HEK293 (cell line): ENCODE results near the gene VWF.
A peak's percentile ranks its signal among the peaks of the same experiment; 100 is the strongest.

Experiments used
- CTCF ChIA-PET: fragments of 350-600 bp; formaldehyde crosslinking; extraction: SDS; loops from one replicate; lab custom pipeline; 2021; ENCODE audit warnings: antibody characterized with exemption; lab: Yijun Ruan, JAX
- POLR2A ChIA-PET: fragments of 300-600 bp; formaldehyde crosslinking; extraction: SDS; loops from one replicate; lab custom pipeline; 2020; ENCODE audit warnings: antibody characterized with exemption, inconsistent platforms; lab: Yijun Ruan, JAX
- H3K27ac ChIP-seq: fragments of 200-500 bp; sonication (Bioruptor generic); 2 replicates; pipeline ENCODE4 v1.5.1; 2014; ENCODE audit warnings: low read depth, low read length, control low read depth, inconsistent platforms; ENCODE audit errors: extremely low read depth
- H3K36me3 ChIP-seq, 2 experiments: fragments of 200-500 bp in 1 of 2; sonication (Bioruptor generic) in 1 of 2; 1 replicate in 1 of 2; 2 replicates in 1 of 2; pipeline ENCODE4 v1.5.1; 2014 to 2017; ENCODE audit warnings: inconsistent platforms in 2 of 2, low read length in 2 of 2; ENCODE audit not compliant: control insufficient read depth in 2 of 2, insufficient read depth in 1 of 2
- H3K4me1 ChIP-seq: fragments of 200-500 bp; sonication (Bioruptor generic); 2 replicates; pipeline ENCODE4 v1.5.1; 2014; ENCODE audit warnings: mild to moderate bottlenecking, low read length, inconsistent platforms; ENCODE audit not compliant: control insufficient read depth, insufficient read depth
- H3K4me3 ChIP-seq: 2 replicates; pipeline ENCODE4 v1.5.1; 2011; ENCODE audit warnings: low read depth, mild to moderate bottlenecking, control low read depth, low read length, moderate library complexity
- H3K9me3 ChIP-seq: fragments of 200-500 bp; sonication (Bioruptor generic); 2 replicates; pipeline ENCODE4 v1.5.1; 2014; ENCODE audit warnings: low read depth, low read length, inconsistent platforms; ENCODE audit not compliant: control insufficient read depth, insufficient read depth
- ATF2 ChIP-seq: fragments of 450-650 bp; formaldehyde crosslinking; IDR thresholded peaks from 2 replicates; pipeline ENCODE4 v1.5.1; 2016; ENCODE audit warnings: missing biosample characterization, missing genetic modification characterization, low read depth
- FEZF1 ChIP-seq: fragments of 450-650 bp; formaldehyde crosslinking; IDR thresholded peaks from 2 replicates; pipeline ENCODE4 v1.5.1; 2016; ENCODE audit warnings: missing biosample characterization, missing genetic modification characterization
- HOXD13 ChIP-seq: sonication (generic); formaldehyde crosslinking; IDR thresholded peaks from 2 replicates; pipeline ENCODE4 v1.8.0; 2022; ENCODE audit warnings: missing genetic modification reagents, borderline replicate concordance
- MZF1 ChIP-seq: fragments of 450-650 bp; formaldehyde crosslinking; IDR thresholded peaks from 2 replicates; pipeline ENCODE4 v1.5.1; 2017; ENCODE audit warnings: missing biosample characterization, missing genetic modification characterization, borderline replicate concordance
- PATZ1 ChIP-seq: fragments of 450-650 bp; formaldehyde crosslinking; IDR thresholded peaks from 2 replicates; pipeline ENCODE4 v1.5.1; 2016; ENCODE audit warnings: missing biosample characterization, missing genetic modification characterization
- PRDM4 ChIP-seq: fragments of 450-650 bp; formaldehyde crosslinking; IDR thresholded peaks from 2 replicates; pipeline ENCODE4 v1.5.1; 2017; ENCODE audit warnings: missing biosample characterization, missing genetic modification characterization
- RBAK ChIP-seq: fragments of 450-650 bp; formaldehyde crosslinking; IDR thresholded peaks from 2 replicates; pipeline ENCODE4 v1.5.1; 2016; ENCODE audit warnings: missing biosample characterization, missing genetic modification characterization
- SCRT1 ChIP-seq: fragments of 450-650 bp; formaldehyde crosslinking; IDR thresholded peaks from 2 replicates; pipeline ENCODE4 v1.5.1; 2016; ENCODE audit warnings: missing biosample characterization, missing genetic modification characterization, borderline replicate concordance
- SCRT2 ChIP-seq: fragments of 450-650 bp; formaldehyde crosslinking; IDR thresholded peaks from 2 replicates; pipeline ENCODE4 v1.5.1; 2016; ENCODE audit warnings: missing biosample characterization, missing genetic modification characterization
- ZFP69B ChIP-seq: fragments of 450-650 bp; formaldehyde crosslinking; IDR thresholded peaks from 2 replicates; pipeline ENCODE4 v1.5.1; 2016; ENCODE audit warnings: missing biosample characterization, missing genetic modification characterization
- ZNF112 ChIP-seq: fragments of 450-650 bp; formaldehyde crosslinking; IDR thresholded peaks from 2 replicates; pipeline ENCODE4 v1.5.0; 2017; ENCODE audit warnings: missing biosample characterization, missing genetic modification characterization
- ZNF121 ChIP-seq: fragments of 450-650 bp; formaldehyde crosslinking; IDR thresholded peaks from 2 replicates; pipeline ENCODE4 v1.5.1; 2016; ENCODE audit warnings: missing biosample characterization, missing genetic modification characterization
- ZNF133 ChIP-seq: fragments of 450-650 bp; formaldehyde crosslinking; IDR thresholded peaks from 2 replicates; pipeline ENCODE4 v1.5.1; 2016; ENCODE audit warnings: missing biosample characterization, missing genetic modification characterization
- ZNF248 ChIP-seq: fragments of 450-650 bp; formaldehyde crosslinking; IDR thresholded peaks from 2 replicates; pipeline ENCODE4 v1.5.1; 2017; ENCODE audit warnings: missing biosample characterization, missing genetic modification characterization
- ZNF274 ChIP-seq, 2 experiments: fragments of 200-500 bp in 1 of 2; fragments of 450-650 bp in 1 of 2; sonication (Bioruptor generic) in 1 of 2; formaldehyde crosslinking in 1 of 2; IDR thresholded peaks; 2 replicates each; pipeline versions ENCODE4 v1.5.1 to v1.6.1; 2014 to 2016; ENCODE audit warnings: borderline replicate concordance in 1 of 2, inconsistent platforms in 1 of 2, low read length in 1 of 2, missing biosample characterization in 1 of 2, missing genetic modification characterization in 1 of 2
- ZNF366 ChIP-seq: fragments of 450-650 bp; formaldehyde crosslinking; conservative IDR thresholded peaks from 2 replicates; pipeline ENCODE4 v1.5.1; 2016; ENCODE audit warnings: missing biosample characterization, missing genetic modification characterization
- ZNF433 ChIP-seq: fragments of 450-650 bp; formaldehyde crosslinking; IDR thresholded peaks from 2 replicates; pipeline ENCODE4 v1.5.1; 2016; ENCODE audit warnings: missing biosample characterization, missing genetic modification characterization, low read depth
- ZNF510 ChIP-seq: fragments of 450-650 bp; formaldehyde crosslinking; IDR thresholded peaks from 2 replicates; pipeline ENCODE4 v1.5.1; 2018; ENCODE audit warnings: mild to moderate bottlenecking, missing genetic modification characterization, missing biosample characterization; ENCODE audit not compliant: insufficient replicate concordance
- ZNF529 ChIP-seq: fragments of 450-650 bp; formaldehyde crosslinking; IDR thresholded peaks from 2 replicates; pipeline ENCODE4 v1.5.1; 2017; ENCODE audit warnings: missing genetic modification characterization, missing biosample characterization; ENCODE audit not compliant: insufficient replicate concordance
- ZNF558 ChIP-seq: fragments of 450-650 bp; formaldehyde crosslinking; IDR thresholded peaks from 2 replicates; pipeline ENCODE4 v1.5.1; 2016; ENCODE audit warnings: missing biosample characterization, missing genetic modification characterization
- ZNF654 ChIP-seq: fragments of 450-650 bp; formaldehyde crosslinking; IDR thresholded peaks from 2 replicates; pipeline ENCODE4 v1.5.1; 2016; ENCODE audit warnings: low read depth, missing biosample characterization, missing genetic modification characterization
- ZNF658 ChIP-seq: fragments of 450-650 bp; formaldehyde crosslinking; IDR thresholded peaks from 2 replicates; pipeline ENCODE4; 2016; ENCODE audit warnings: missing biosample characterization, missing genetic modification characterization
- ZNF692 ChIP-seq: fragments of 450-650 bp; formaldehyde crosslinking; IDR thresholded peaks from 2 replicates; pipeline ENCODE4 v1.5.1; 2016; ENCODE audit warnings: missing biosample characterization, missing genetic modification characterization
- ZSCAN23 ChIP-seq: fragments of 450-650 bp; formaldehyde crosslinking; IDR thresholded peaks from 2 replicates; pipeline ENCODE4 v1.5.1; 2016; ENCODE audit warnings: missing biosample characterization, missing genetic modification characterization

The VWF gene

GRCh38 chr12:6068227-6068626, 56.2 kb downstream of the VWF start:
- H3K36me3 ChIP-seq = no peaks in the 10 kb centered on the region
- ChIA-PET CTCF (interaction anchor here (0.5 to 6.4 kb wide), 5 partner anchors 16 to 398 kb away, joined by 3 to 68 read pairs (median 3); no protein-coding TSS in a partner anchor), POLR2A (interaction anchor here (0.7 kb wide), 1 partner anchor 20 kb away, joined by 3 read pairs; no protein-coding TSS in a partner anchor)
- no peak for TF ChIP-seq ZNF133
- TF ChIP-seq ZNF433 (tag by site-specific recombination) = no peak
- TF ChIP-seq MZF1 (tag by site-specific recombination) = no peak
- no peak for TF ChIP-seq ZNF274 (IDR thresholded peaks at IDR 0.05; ENCODE audit: low read length)
- no peak for TF ChIP-seq ZNF274 (tag by site-specific recombination; IDR thresholded peaks at IDR 0.05; ENCODE audit: borderline replicate concordance)
- TF ChIP-seq ZNF248 (tag by site-specific recombination) = no peak
- no peak for TF ChIP-seq ZNF654
- H3K4me3 ChIP-seq = no peak overlapping the region
- H3K27ac ChIP-seq = no peak overlapping the region
- no peaks in the 10 kb centered on the region for H3K4me1 ChIP-seq
- no peaks in the 10 kb centered on the region for H3K9me3 ChIP-seq

- Histone ChIP-seq H3K4me3 (no peak overlapping the region), H3K4me1 (no peaks in the 10 kb centered on the region), H3K27ac (no peak overlapping the region), H3K36me3 (no peaks in the 10 kb centered on the region), H3K9me3 (no peaks in the 10 kb centered on the region)
- CTCF ChIA-PET = interaction anchor here (0.5 to 6.4 kb wide), 6 partner anchors 50 to 218 kb away, joined by 3 to 68 read pairs (median 3); no protein-coding TSS in a partner anchor
- POLR2A ChIA-PET = interaction anchor here (0.7 kb wide), 1 partner anchor 21 kb away, joined by 3 read pairs; no protein-coding TSS in a partner anchor
- TF ChIP-seq FEZF1 (0 out of 2 replicates have a peak, but pooled peaks have one; percentile 11), ZFP69B (tag by site-specific recombination) (no peak), SCRT2 (tag by site-specific recombination) (peak; percentile 66), SCRT1 (tag by site-specific recombination) (0 out of 2 replicates have a peak, but pooled peaks have one; percentile 74), RBAK (tag by site-specific recombination) (no peak), ZNF692 (tag by site-specific recombination) (0 out of 2 replicates have a peak, but pooled peaks have one; percentile 24), HOXD13 (no peak), ZNF654 (peak; percentile 33; the same call in 1 of the 2 replicates), ZNF121 (tag by site-specific recombination) (no peak), ZNF112 (tag by site-specific recombination) (no peak)
Measured at GRCh38 chr12:6067152-6067916, 57.1 kb downstream of the VWF start.

GRCh38 chr12:6066651-6067050, 57.8 kb downstream of the VWF start:
- CTCF ChIA-PET = interaction anchor here (0.6 to 6.4 kb wide), 3 partner anchors 20 to 219 kb away, joined by 3 to 68 read pairs (median 24); no protein-coding TSS in a partner anchor
- H3K9me3 ChIP-seq = no peaks in the 10 kb centered on the region
- H3K36me3 ChIP-seq = no peaks in the 10 kb centered on the region
- no peak overlapping the region for H3K27ac ChIP-seq
- H3K4me3 ChIP-seq = no peak overlapping the region
- H3K4me1 ChIP-seq = no peaks in the 10 kb centered on the region
- POLR2A ChIA-PET = no interaction called here
- TF ChIP-seq ZNF658 (tag by site-specific recombination) = no peak
- no peak for TF ChIP-seq ZNF558 (tag by site-specific recombination)
- TF ChIP-seq PATZ1 (tag by site-specific recombination) = no peak
- TF ChIP-seq ZNF510 = no peak
- no peak for TF ChIP-seq ZNF529 (tag by site-specific recombination)
- no peak for TF ChIP-seq ATF2 (tag by site-specific recombination)
- no peak for TF ChIP-seq ZNF366 (tag by site-specific recombination)
- TF ChIP-seq PRDM4 (tag by site-specific recombination) = no peak
- no peak for TF ChIP-seq ZSCAN23
